ENCODE data around the gene USP53.

DNA sequence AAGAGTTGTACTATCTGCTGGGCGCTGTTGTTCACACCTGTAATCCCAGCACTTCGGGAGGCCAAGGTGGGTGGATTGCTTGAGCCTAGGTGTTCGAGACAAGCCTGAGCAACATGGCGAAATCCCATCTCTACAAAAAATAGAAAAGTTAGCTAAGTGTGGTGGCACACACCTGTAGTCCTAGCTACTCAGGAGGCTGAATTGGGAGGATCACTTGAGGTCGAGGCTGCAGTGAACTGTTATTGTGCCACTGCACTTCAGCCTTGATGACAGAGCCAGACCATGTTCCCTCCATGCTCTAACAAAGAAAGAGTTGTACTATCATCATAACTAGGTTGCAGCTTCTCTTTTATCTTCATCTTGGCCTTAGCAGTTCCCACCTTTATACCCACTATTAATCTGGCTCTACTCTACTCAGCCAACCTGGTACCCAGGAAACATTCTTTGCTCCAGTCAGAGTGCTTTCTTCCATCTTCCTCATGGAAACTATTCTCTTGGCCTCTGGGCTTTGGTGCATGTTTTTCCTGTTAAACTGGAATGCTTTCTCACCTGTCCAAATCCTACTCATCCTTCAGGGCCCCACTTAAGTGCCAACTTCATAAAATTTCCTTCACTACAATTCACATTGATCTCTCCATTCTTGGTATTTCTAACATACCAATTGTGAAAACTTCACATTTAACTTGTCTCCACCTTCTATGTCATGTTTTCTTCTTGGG lies 91.2 kb downstream of the USP53 start:
- TF ChIP-seq, protein P1, sequence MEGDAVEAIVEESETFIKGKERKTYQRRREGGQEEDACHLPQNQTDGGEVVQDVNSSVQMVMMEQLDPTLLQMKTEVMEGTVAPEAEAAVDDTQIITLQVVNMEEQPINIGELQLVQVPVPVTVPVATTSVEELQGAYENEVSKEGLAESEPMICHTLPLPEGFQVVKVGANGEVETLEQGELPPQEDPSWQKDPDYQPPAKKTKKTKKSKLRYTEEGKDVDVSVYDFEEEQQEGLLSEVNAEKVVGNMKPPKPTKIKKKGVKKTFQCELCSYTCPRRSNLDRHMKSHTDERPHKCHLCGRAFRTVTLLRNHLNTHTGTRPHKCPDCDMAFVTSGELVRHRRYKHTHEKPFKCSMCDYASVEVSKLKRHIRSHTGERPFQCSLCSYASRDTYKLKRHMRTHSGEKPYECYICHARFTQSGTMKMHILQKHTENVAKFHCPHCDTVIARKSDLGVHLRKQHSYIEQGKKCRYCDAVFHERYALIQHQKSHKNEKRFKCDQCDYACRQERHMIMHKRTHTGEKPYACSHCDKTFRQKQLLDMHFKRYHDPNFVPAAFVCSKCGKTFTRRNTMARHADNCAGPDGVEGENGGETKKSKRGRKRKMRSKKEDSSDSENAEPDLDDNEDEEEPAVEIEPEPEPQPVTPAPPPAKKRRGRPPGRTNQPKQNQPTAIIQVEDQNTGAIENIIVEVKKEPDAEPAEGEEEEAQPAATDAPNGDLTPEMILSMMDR (IDR thresholded peaks at IDR 0.05) = no peak
- TF ChIP-seq EP300 (IDR thresholded peaks at IDR 0.05) (no peak), POLR2AphosphoS5 (IDR thresholded peaks at IDR 0.05) (no peak), POLR2A (IDR thresholded peaks at IDR 0.05) (no peak)

Data from gastroesophageal sphincter (tissue), 3 donors.